ENCODE measurements around the gene RALGPS2. TPM values are rescaled to one million over a fixed set of nuclear protein-coding genes. Genes with fewer than 3 reads are reported as not detected.

Gene RALGPS2
- total and polyA plus RNA-seq, 2 of the 13 experiments (the other 11 are each of a cell fraction or from before 2014, with no cell fraction given), result 15.6 to 36.0 TPM

DNA sequence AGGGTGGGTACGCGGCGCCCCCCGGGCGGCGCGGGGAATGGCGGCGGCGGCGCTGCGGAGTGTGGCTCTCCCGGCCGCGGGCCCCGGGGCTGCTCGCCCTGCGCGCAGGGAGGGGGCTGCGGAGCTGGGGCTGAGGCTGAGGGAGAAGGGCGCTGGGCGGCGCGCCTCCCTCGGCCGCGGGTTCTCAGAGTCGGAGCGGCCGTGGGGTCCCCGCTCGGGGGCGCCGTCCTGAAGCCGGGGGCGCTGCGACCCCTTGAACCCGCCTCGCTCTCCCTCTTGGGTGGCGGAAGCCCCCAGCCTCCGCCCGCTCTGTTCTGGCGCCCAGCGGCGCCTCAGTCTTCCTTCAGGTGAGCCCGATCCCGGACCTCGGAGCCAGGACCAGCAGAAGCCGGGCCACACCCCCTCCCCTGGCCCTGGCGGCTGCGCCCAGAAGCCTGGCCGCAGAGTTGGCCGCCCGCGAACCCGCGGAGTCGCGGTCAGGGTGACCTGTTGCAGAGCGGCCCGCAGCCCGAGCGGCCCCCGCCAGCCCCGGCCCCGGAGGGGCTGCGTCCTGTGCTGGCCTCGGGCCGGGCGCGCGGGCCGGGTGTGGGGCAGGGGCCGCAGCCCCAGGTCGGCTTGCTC lies 532 bp downstream of the RALGPS2 start (continued):
- TF ChIP-seq, protein P1, sequence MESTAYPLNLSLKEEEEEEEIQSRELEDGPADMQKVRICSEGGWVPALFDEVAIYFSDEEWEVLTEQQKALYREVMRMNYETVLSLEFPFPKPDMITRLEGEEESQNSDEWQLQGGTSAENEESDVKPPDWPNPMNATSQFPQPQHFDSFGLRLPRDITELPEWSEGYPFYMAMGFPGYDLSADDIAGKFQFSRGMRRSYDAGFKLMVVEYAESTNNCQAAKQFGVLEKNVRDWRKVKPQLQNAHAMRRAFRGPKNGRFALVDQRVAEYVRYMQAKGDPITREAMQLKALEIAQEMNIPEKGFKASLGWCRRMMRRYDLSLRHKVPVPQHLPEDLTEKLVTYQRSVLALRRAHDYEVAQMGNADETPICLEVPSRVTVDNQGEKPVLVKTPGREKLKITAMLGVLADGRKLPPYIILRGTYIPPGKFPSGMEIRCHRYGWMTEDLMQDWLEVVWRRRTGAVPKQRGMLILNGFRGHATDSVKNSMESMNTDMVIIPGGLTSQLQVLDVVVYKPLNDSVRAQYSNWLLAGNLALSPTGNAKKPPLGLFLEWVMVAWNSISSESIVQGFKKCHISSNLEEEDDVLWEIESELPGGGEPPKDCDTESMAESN (CRISPR knock-in tag; conservative IDR thresholded peaks at IDR 0.05), result 0 out of 2 replicates have a peak, but pooled peaks have one; percentile 28
- TF ChIP-seq MTERF4 (CRISPR knock-in tag; IDR thresholded peaks at IDR 0.05) (no peak), ZFX (CRISPR knock-in tag; IDR thresholded peaks at IDR 0.05; ENCODE audit: low read depth) (peak; percentile 51), MBD4 (IDR thresholded peaks at IDR 0.05; ENCODE audit: borderline replicate concordance, low read length) (no peak), ZNF530 (CRISPR knock-in tag; IDR thresholded peaks at IDR 0.05; ENCODE audit: low read depth) (no peak), ZNF709 (CRISPR knock-in tag; IDR thresholded peaks at IDR 0.05) (0 out of 2 replicates have a peak, but pooled peaks have one; percentile 69), KAT7 (CRISPR knock-in tag; IDR thresholded peaks at IDR 0.05; ENCODE audit: borderline replicate concordance) (0 out of 2 replicates have a peak, but pooled peaks have one; percentile 16), ZNF260 (CRISPR knock-in tag; IDR thresholded peaks at IDR 0.05; ENCODE audit: borderline replicate concordance, low read depth) (no peak), NFATC3 (CRISPR knock-in tag; IDR thresholded peaks at IDR 0.05) (no peak), CREB1 (IDR thresholded peaks at IDR 0.05) (no peak), CREB1 (CRISPR knock-in tag; IDR thresholded peaks at IDR 0.05) (no peak), RFX1 (IDR thresholded peaks at IDR 0.05) (no peak), SMC3 (IDR thresholded peaks at IDR 0.05; ENCODE audit: low read length) (no peak), HNRNPLL (IDR thresholded peaks at IDR 0.05; ENCODE audit: low read depth, low read length, poor library complexity, severe bottlenecking) (peak; percentile 48), ARHGAP35 (CRISPR knock-in tag; IDR thresholded peaks at IDR 0.05; ENCODE audit: borderline replicate concordance) (no peak), MATR3 (CRISPR knock-in tag; IDR thresholded peaks at IDR 0.05) (no peak), IRX3 (CRISPR knock-in tag; IDR thresholded peaks at IDR 0.05; ENCODE audit: borderline replicate concordance, low read depth) (peak; percentile 25; the same call in 1 of the 2 replicates), ZFYVE20 (CRISPR knock-in tag; IDR thresholded peaks at IDR 0.05; ENCODE audit: borderline replicate concordance, low read depth) (no peak), KLF16 (CRISPR knock-in tag; IDR thresholded peaks at IDR 0.05) (no peak), TBX3 (IDR thresholded peaks at IDR 0.05; ENCODE audit: borderline replicate concordance) (no peak), HOXA7 (CRISPR knock-in tag; IDR thresholded peaks at IDR 0.05) (no peak)
- TF ChIP-seq, protein P2, sequence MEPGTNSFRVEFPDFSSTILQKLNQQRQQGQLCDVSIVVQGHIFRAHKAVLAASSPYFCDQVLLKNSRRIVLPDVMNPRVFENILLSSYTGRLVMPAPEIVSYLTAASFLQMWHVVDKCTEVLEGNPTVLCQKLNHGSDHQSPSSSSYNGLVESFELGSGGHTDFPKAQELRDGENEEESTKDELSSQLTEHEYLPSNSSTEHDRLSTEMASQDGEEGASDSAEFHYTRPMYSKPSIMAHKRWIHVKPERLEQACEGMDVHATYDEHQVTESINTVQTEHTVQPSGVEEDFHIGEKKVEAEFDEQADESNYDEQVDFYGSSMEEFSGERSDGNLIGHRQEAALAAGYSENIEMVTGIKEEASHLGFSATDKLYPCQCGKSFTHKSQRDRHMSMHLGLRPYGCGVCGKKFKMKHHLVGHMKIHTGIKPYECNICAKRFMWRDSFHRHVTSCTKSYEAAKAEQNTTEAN (CRISPR knock-in tag; conservative IDR thresholded peaks at IDR 0.05), result 0 out of 2 replicates have a peak, but pooled peaks have one; percentile 34
- TF ChIP-seq, protein P3, sequence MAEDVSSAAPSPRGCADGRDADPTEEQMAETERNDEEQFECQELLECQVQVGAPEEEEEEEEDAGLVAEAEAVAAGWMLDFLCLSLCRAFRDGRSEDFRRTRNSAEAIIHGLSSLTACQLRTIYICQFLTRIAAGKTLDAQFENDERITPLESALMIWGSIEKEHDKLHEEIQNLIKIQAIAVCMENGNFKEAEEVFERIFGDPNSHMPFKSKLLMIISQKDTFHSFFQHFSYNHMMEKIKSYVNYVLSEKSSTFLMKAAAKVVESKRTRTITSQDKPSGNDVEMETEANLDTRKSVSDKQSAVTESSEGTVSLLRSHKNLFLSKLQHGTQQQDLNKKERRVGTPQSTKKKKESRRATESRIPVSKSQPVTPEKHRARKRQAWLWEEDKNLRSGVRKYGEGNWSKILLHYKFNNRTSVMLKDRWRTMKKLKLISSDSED (CRISPR knock-in tag; IDR thresholded peaks at IDR 0.05), result no peak
- TF ChIP-seq, protein P4, sequence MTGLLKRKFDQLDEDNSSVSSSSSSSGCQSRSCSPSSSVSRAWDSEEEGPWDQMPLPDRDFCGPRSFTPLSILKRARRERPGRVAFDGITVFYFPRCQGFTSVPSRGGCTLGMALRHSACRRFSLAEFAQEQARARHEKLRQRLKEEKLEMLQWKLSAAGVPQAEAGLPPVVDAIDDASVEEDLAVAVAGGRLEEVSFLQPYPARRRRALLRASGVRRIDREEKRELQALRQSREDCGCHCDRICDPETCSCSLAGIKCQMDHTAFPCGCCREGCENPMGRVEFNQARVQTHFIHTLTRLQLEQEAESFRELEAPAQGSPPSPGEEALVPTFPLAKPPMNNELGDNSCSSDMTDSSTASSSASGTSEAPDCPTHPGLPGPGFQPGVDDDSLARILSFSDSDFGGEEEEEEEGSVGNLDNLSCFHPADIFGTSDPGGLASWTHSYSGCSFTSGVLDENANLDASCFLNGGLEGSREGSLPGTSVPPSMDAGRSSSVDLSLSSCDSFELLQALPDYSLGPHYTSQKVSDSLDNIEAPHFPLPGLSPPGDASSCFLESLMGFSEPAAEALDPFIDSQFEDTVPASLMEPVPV (CRISPR knock-in tag; IDR thresholded peaks at IDR 0.05), result peak; percentile 3; the same call in 1 of the 2 replicates

Measured in HepG2 (cell line).